CD14-positive monocyte (primary cell): Measurements from ENCODE around the gene ARMCX4. TPM values are rescaled to one million over a fixed set of nuclear protein-coding genes. Genes with fewer than 3 reads are reported as not detected.

Source experiments
- DNase-seq, 3 donors: peaks; one replicate each; pipeline ENCODE4 v3.0.0-alpha.2; 2011 to 2022
- H2AFZ ChIP-seq: 2 replicates; pipeline ENCODE4 v1.6.0; 2012; ENCODE audit warnings: mild to moderate bottlenecking, low read depth, low read length, inconsistent platforms; ENCODE audit not compliant: insufficient read depth, poor library complexity, severe bottlenecking
- H3K27ac ChIP-seq, 2 donors: 1 replicate in 1 of 2; 2 replicates in 1 of 2; pipeline ENCODE4 v1.5.1; 2012 to 2013; ENCODE audit warnings: low read length in 2 of 2, control low read depth in 1 of 2, inconsistent platforms in 1 of 2, low read depth in 1 of 2, mild to moderate bottlenecking in 1 of 2
- H3K27me3 ChIP-seq, 2 donors: one replicate each; pipeline versions ENCODE4 v1.6.0 to v1.6.1; 2011 to 2013; ENCODE audit warnings: low read length in 2 of 2; ENCODE audit not compliant: control insufficient read depth in 2 of 2, insufficient read depth in 2 of 2
- H3K36me3 ChIP-seq, 2 donors: replicated peaks in 1 of 2; 1 replicate in 1 of 2; 2 replicates in 1 of 2; pipeline versions ENCODE4 v1.5.1 to v1.6.1; 2012 to 2013; ENCODE audit warnings: low read length in 2 of 2, control low read depth in 1 of 2, inconsistent platforms in 1 of 2, mild to moderate bottlenecking in 1 of 2; ENCODE audit not compliant: insufficient read depth in 2 of 2, control insufficient read depth in 1 of 2
- H3K4me1 ChIP-seq, 2 donors: 1 replicate in 1 of 2; 2 replicates in 1 of 2; pipeline versions ENCODE4 v1.5.1 to v1.6.1; 2012 to 2013; ENCODE audit warnings: low read length in 2 of 2, control low read depth in 1 of 2, inconsistent platforms in 1 of 2, mild to moderate bottlenecking in 1 of 2, moderate library complexity in 1 of 2; ENCODE audit not compliant: insufficient read depth in 2 of 2, control insufficient read depth in 1 of 2
- H3K4me2 ChIP-seq: replicated peaks from 2 replicates; pipeline ENCODE3; 2012; ENCODE audit warnings: low read length, moderate library complexity, mild to moderate bottlenecking; ENCODE audit not compliant: poor library complexity, severe bottlenecking; ENCODE audit errors: extremely low read depth
- H3K4me3 ChIP-seq, 3 experiments: fragments of 200-600 bp in 1 of 3; sonication (generic) in 1 of 3; replicated peaks in 1 of 3; 1 replicate in 2 of 3; 2 replicates in 1 of 3; pipeline ENCODE4 v1.5.1; 2011 to 2013; ENCODE audit warnings: low read length in 3 of 3, mild to moderate bottlenecking in 3 of 3, control low read depth in 2 of 3, low read depth in 2 of 3, inconsistent platforms in 1 of 3, moderate library complexity in 1 of 3
- H3K79me2 ChIP-seq: 2 replicates; pipeline ENCODE4 v1.6.0; 2012; ENCODE audit warnings: mild to moderate bottlenecking, control low read depth, inconsistent platforms, low read length, moderate library complexity; ENCODE audit not compliant: insufficient read depth
- H3K9ac ChIP-seq: 2 replicates; pipeline ENCODE4 v1.6.0; 2017; ENCODE audit warnings: low read length, mild to moderate bottlenecking; ENCODE audit not compliant: insufficient read depth, poor library complexity, severe bottlenecking
- H3K9me3 ChIP-seq, 2 donors: replicated peaks in 1 of 2; 1 replicate in 1 of 2; 2 replicates in 1 of 2; pipeline versions ENCODE4 v1.5.1 to v1.6.1; 2012 to 2013; ENCODE audit warnings: low read length in 2 of 2, control low read depth in 1 of 2; ENCODE audit not compliant: control insufficient read depth in 1 of 2, insufficient read depth in 1 of 2
- H4K20me1 ChIP-seq: 2 replicates; pipeline ENCODE4 v1.6.0; 2012; ENCODE audit warnings: mild to moderate bottlenecking, low read length, control low read depth, moderate library complexity; ENCODE audit not compliant: insufficient read depth
- H3K27ac Mint-ChIP-seq, 7 donors: one replicate each; pipeline ENCODE4 v1.8.0; 2020; ENCODE audit warnings: mild to moderate bottlenecking in 7 of 7, mixed read lengths in 7 of 7, moderate library complexity in 6 of 7, inconsistent platforms in 2 of 7
- H3K27me3 Mint-ChIP-seq, 3 donors: one replicate each; pipeline ENCODE4 v1.8.0; 2021 to 2022; ENCODE audit warnings: low read depth in 3 of 3, mild to moderate bottlenecking in 3 of 3, mixed read lengths in 3 of 3, moderate library complexity in 3 of 3, inconsistent platforms in 1 of 3
- H3K36me3 Mint-ChIP-seq, 2 donors: one replicate each; pipeline ENCODE4 v1.8.0; 2020; ENCODE audit warnings: mixed read lengths in 2 of 2, inconsistent platforms in 1 of 2, mild to moderate bottlenecking in 1 of 2
- H3K4me1 Mint-ChIP-seq: one replicate; pipeline ENCODE4 v1.8.0; 2020; ENCODE audit warnings: mild to moderate bottlenecking, mixed read lengths
- H3K4me3 Mint-ChIP-seq, 2 donors: one replicate each; pipeline ENCODE4 v1.8.0; 2020; ENCODE audit warnings: mild to moderate bottlenecking in 2 of 2, mixed read lengths in 2 of 2, moderate library complexity in 1 of 2
- H3K9me3 Mint-ChIP-seq, 7 donors: one replicate each; pipeline ENCODE4 v1.8.0; 2020 to 2022; ENCODE audit warnings: mixed read lengths in 7 of 7, mild to moderate bottlenecking in 6 of 7, moderate library complexity in 6 of 7, inconsistent platforms in 2 of 7
- WGBS: methylation state at CpG from one replicate; pipeline ENCODE4 v1.1.5; 2013; ENCODE audit warnings: missing lambda C conversion rate; ENCODE audit not compliant: insufficient coverage; 5-methylcytosine and 5-hydroxymethylcytosine counted together
- intact Hi-C, 2 donors: fragments of 100-400 bp; cut with micrococcal nuclease; formaldehyde crosslinking; loops; one replicate each; pipeline versions ENCODE4 v1.15.0 to v1.15.1; 2023
- polyA plus RNA-seq, 3 donors: library from polyadenylated mRNA; depleted of rRNA in 1 of 3; unstranded in 2 of 3; stranded (reverse) in 1 of 3; fragments of 300-500 nt in 2 of 3; fragments of >200 nt in 1 of 3; fragmentation: Illumina TruSeq in 2 of 3; gene quantifications; 1 replicate in 2 of 3; 2 replicates in 1 of 3; pipeline ENCODE4 v1.2.3, GENCODE V29; 2012 to 2021
- TF ChIP-seq, protein P1 (sequence below): fragments of 200-600 bp; IDR thresholded peaks from one replicate; pipeline ENCODE4 v1.8.0; 2022; ENCODE audit warnings: antibody characterized with exemption, mild to moderate bottlenecking

Gene ARMCX4
- polyA plus RNA-seq, 3 donors, result 0.66 to 4.4 TPM; not detected in 1

DNA sequence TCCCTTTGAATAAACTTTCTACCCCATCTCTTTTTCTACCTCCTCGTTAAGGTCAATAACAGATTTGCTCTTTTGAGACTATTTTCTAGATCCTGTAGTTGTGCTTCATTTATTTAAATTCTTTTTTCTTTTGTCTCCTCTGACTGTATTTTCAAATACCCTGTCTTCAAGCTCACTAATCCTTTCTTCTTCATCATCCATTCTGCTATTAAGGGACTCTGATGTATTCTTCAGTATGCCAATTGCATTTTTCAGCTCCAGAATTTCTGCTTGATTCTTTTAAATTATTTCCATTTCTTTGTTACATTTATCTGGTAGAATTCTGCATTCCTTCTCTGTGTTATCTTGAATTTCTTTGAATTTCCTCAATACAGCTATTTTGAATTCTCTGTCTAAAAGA is 36.0 kb upstream of the ARMCX4 start:
- Mint-ChIP-seq H3K27ac (no peak overlapping the region), H3K27me3 (peaks cover 0 to 6% (median 0%) of the 10 kb centered on the region in 3 donors), H3K36me3 (peaks cover 5 to 23% of the 10 kb centered on the region in 2 donors), H3K4me1 (peaks cover 14% of the 10 kb centered on the region), H3K9me3 (peaks cover 0 to 5% (median 0%) of the 10 kb centered on the region in 7 donors), H3K4me3 (no peak overlapping the region)
- no peak overlapping the region for H3K27ac ChIP-seq
- H3K36me3 ChIP-seq, result peaks cover 2 to 7% of the 10 kb centered on the region in 2 donors
- TF ChIP-seq, protein P1, sequence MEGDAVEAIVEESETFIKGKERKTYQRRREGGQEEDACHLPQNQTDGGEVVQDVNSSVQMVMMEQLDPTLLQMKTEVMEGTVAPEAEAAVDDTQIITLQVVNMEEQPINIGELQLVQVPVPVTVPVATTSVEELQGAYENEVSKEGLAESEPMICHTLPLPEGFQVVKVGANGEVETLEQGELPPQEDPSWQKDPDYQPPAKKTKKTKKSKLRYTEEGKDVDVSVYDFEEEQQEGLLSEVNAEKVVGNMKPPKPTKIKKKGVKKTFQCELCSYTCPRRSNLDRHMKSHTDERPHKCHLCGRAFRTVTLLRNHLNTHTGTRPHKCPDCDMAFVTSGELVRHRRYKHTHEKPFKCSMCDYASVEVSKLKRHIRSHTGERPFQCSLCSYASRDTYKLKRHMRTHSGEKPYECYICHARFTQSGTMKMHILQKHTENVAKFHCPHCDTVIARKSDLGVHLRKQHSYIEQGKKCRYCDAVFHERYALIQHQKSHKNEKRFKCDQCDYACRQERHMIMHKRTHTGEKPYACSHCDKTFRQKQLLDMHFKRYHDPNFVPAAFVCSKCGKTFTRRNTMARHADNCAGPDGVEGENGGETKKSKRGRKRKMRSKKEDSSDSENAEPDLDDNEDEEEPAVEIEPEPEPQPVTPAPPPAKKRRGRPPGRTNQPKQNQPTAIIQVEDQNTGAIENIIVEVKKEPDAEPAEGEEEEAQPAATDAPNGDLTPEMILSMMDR, result no peak
- H3K27me3 ChIP-seq, result no peaks in the 10 kb centered on the region
- WGBS, result no CpG with 5 or more reads among the region's 1 CpG
- DNase-seq, result no peak
- H3K4me1 ChIP-seq, result peaks cover 0 to 10% of the 10 kb centered on the region in 2 donors
- H3K4me3 ChIP-seq, result no peak overlapping the region
- no peaks in the 10 kb centered on the region for H4K20me1 ChIP-seq
- no peaks in the 10 kb centered on the region for H3K79me2 ChIP-seq
- no peaks in the 10 kb centered on the region for H3K9me3 ChIP-seq
- H3K9ac ChIP-seq, result no peak overlapping the region
- H3K4me2 ChIP-seq, result no peak overlapping the region
- no peak overlapping the region for H2AFZ ChIP-seq
- intact Hi-C loops, result no loop called here

DNA sequence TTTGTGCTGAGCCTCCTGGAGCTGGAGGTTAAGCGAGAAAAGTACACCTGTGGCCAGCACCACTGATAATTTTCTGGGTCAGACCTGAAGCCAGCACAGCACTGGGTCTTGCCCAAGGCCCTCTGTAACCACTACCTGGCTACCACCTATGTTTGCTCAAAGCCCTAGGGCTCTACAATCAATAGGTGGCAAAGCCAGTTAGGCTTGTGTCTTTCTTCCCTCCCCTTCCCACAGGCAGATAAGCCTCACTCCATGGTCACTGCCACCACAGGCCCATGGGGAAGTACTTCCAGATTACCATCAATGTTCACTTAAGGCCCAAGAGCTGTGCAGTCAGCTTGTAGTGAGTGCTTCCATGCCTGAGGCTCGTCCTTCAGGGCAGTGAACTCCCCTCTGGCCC is 35.2 kb upstream of the ARMCX4 start:
- WGBS, result no CpG with 5 or more reads among the region's 2 CpGs
- peaks cover 5 to 24% of the 10 kb centered on the region in 2 donors for H3K36me3 Mint-ChIP-seq
- peaks cover 2 to 5% of the 10 kb centered on the region in 2 donors for H3K36me3 ChIP-seq
- intact Hi-C loops, result no loop called here
- no peak overlapping the region for H3K27ac ChIP-seq
- H3K79me2 ChIP-seq, result no peaks in the 10 kb centered on the region
- no peak overlapping the region for H2AFZ ChIP-seq
- no peaks in the 10 kb centered on the region for H4K20me1 ChIP-seq
- TF ChIP-seq, protein P1, result no peak
- no peak overlapping the region for H3K9ac ChIP-seq
- peaks cover 0 to 5% (median 0%) of the 10 kb centered on the region in 7 donors for H3K9me3 Mint-ChIP-seq
- peaks cover 14% of the 10 kb centered on the region for H3K4me1 Mint-ChIP-seq
- H3K9me3 ChIP-seq, result no peaks in the 10 kb centered on the region
- no peak for DNase-seq
- no peak overlapping the region for H3K4me3 ChIP-seq
- H3K27ac Mint-ChIP-seq, result no peak overlapping the region
- H3K4me1 ChIP-seq, result peaks cover 0 to 10% of the 10 kb centered on the region in 2 donors
- H3K4me2 ChIP-seq, result no peak overlapping the region
- H3K27me3 Mint-ChIP-seq, result peaks cover 0 to 8% (median 0%) of the 10 kb centered on the region in 3 donors
- no peak overlapping the region for H3K4me3 Mint-ChIP-seq
- H3K27me3 ChIP-seq, result no peaks in the 10 kb centered on the region
